CD8-positive, alpha-beta memory T cell (primary cell): Measurements from ENCODE around the gene DAB2IP. TPM values are rescaled to one million over a fixed set of nuclear protein-coding genes. Genes with fewer than 3 reads are reported as not detected.

ENCODE experiments used
- CTCF ChIA-PET: fragments of 350-600 bp; sonication (Branson Sonifier 250); formaldehyde crosslinking; loops from one replicate; lab custom pipeline; 2021; ENCODE audit warnings: antibody characterized with exemption; lab: Charles Lee
- POLR2A ChIA-PET: fragments of 350-600 bp; sonication (Branson Sonifier 250); formaldehyde crosslinking; loops from one replicate; lab custom pipeline; 2021; ENCODE audit warnings: antibody characterized with exemption; lab: Charles Lee
- DNase-seq, 5 donors: peaks; one replicate each; pipeline versions ENCODE4 v3.0.0 to v3.0.0-alpha.2; 2020 to 2022; ENCODE audit warnings: mixed read lengths in 1 of 5
- H3K27ac ChIP-seq: one replicate; pipeline ENCODE4 v1.7.0; 2013; ENCODE audit warnings: low read depth, mild to moderate bottlenecking, low read length, moderate library complexity
- H3K27me3 ChIP-seq: 2 replicates; pipeline ENCODE4 v1.7.0; 2013; ENCODE audit warnings: low read length, mild to moderate bottlenecking; ENCODE audit not compliant: insufficient read depth, poor library complexity, severe bottlenecking
- H3K36me3 ChIP-seq: 2 replicates; pipeline ENCODE4 v1.7.0; 2013; ENCODE audit warnings: mild to moderate bottlenecking, low read length, moderate library complexity; ENCODE audit not compliant: insufficient read depth
- H3K4me1 ChIP-seq: 2 replicates; pipeline ENCODE4 v1.7.0; 2013; ENCODE audit warnings: mild to moderate bottlenecking, low read length, moderate library complexity; ENCODE audit not compliant: insufficient read depth
- H3K4me3 ChIP-seq: 2 replicates; pipeline ENCODE4 v1.7.0; 2013; ENCODE audit warnings: mild to moderate bottlenecking, low read length
- H3K9me3 ChIP-seq: 2 replicates; pipeline ENCODE4 v1.7.0; 2013; ENCODE audit warnings: mild to moderate bottlenecking, low read length
- H3K27ac Mint-ChIP-seq, 8 donors: one replicate each; pipeline ENCODE4 v1.8.0; 2020 to 2021; ENCODE audit warnings: mixed read lengths in 8 of 8, mild to moderate bottlenecking in 6 of 8, inconsistent platforms in 3 of 8, moderate library complexity in 3 of 8
- H3K27me3 Mint-ChIP-seq, 2 donors: one replicate each; pipeline ENCODE4 v1.8.0; 2020 to 2021; ENCODE audit warnings: mixed read lengths in 2 of 2, mild to moderate bottlenecking in 1 of 2, moderate library complexity in 1 of 2
- H3K36me3 Mint-ChIP-seq, 3 donors: one replicate each; pipeline ENCODE4 v1.8.0; 2020 to 2021; ENCODE audit warnings: mixed read lengths in 3 of 3, inconsistent platforms in 1 of 3, mild to moderate bottlenecking in 1 of 3
- H3K4me1 Mint-ChIP-seq, 3 donors: one replicate each; pipeline ENCODE4 v1.8.0; 2020 to 2021; ENCODE audit warnings: mixed read lengths in 3 of 3, inconsistent platforms in 1 of 3, mild to moderate bottlenecking in 1 of 3
- H3K4me3 Mint-ChIP-seq, 7 donors: one replicate each; pipeline ENCODE4 v1.8.0; 2020 to 2021; ENCODE audit warnings: mixed read lengths in 7 of 7, mild to moderate bottlenecking in 6 of 7, moderate library complexity in 4 of 7, inconsistent platforms in 2 of 7
- H3K9me3 Mint-ChIP-seq, 5 donors: one replicate each; pipeline ENCODE4 v1.8.0; 2020 to 2022; ENCODE audit warnings: mixed read lengths in 5 of 5, mild to moderate bottlenecking in 3 of 5, moderate library complexity in 2 of 5, inconsistent platforms in 1 of 5
- polyA plus RNA-seq: library from polyadenylated mRNA; unstranded; fragments of 300-500 nt; fragmentation: Illumina TruSeq; gene quantifications from one replicate; pipeline ENCODE4 v1.2.3, GENCODE V29; 2021
- total RNA-seq, 2 experiments: library from RNA; stranded (reverse); gene quantifications; one replicate each; pipeline ENCODE4 v1.2.3, GENCODE V29; 2021

Gene DAB2IP
- total and polyA plus RNA-seq, 3 experiments from 2014 or later, result 0.15 to 0.41 (median 0.27) TPM

GRCh38 chr9:121658166-121658565, 6.7 kb downstream of the DAB2IP start:
- no peak overlapping the region for H3K4me3 Mint-ChIP-seq
- Histone ChIP-seq H3K27ac (no peak overlapping the region), H3K9me3 (no peaks in the 10 kb centered on the region), H3K36me3 (no peaks in the 10 kb centered on the region), H3K27me3 (peaks cover 27% of the 10 kb centered on the region), H3K4me1 (no peaks in the 10 kb centered on the region), H3K4me3 (no peak overlapping the region)
- DNase-seq, result no peak
- H3K9me3 Mint-ChIP-seq, result no peaks in the 10 kb centered on the region
- H3K27ac Mint-ChIP-seq, result no peak overlapping the region
- peaks cover 30 to 72% of the 10 kb centered on the region in 2 donors for H3K27me3 Mint-ChIP-seq
- ChIA-PET POLR2A (no interaction called here), CTCF (no interaction called here)
- H3K4me1 Mint-ChIP-seq, result no peaks in the 10 kb centered on the region
- H3K36me3 Mint-ChIP-seq, result peaks cover 0 to 4% (median 0%) of the 10 kb centered on the region in 3 donors

GRCh38 chr9:121658591-121658990, 7.2 kb downstream of the DAB2IP start:
- Mint-ChIP-seq H3K27me3 (peaks cover 29 to 70% of the 10 kb centered on the region in 2 donors), H3K9me3 (no peaks in the 10 kb centered on the region), H3K4me3 (no peak overlapping the region), H3K27ac (no peak overlapping the region), H3K4me1 (no peaks in the 10 kb centered on the region), H3K36me3 (peaks cover 0 to 3% (median 0%) of the 10 kb centered on the region in 3 donors)
- Histone ChIP-seq H3K4me3 (no peak overlapping the region), H3K27me3 (peaks cover 23% of the 10 kb centered on the region), H3K4me1 (no peaks in the 10 kb centered on the region), H3K27ac (no peak overlapping the region), H3K9me3 (no peaks in the 10 kb centered on the region), H3K36me3 (no peaks in the 10 kb centered on the region)
- CTCF ChIA-PET, result no interaction called here
- DNase-seq, result no peak
- POLR2A ChIA-PET, result no interaction called here

DNA sequence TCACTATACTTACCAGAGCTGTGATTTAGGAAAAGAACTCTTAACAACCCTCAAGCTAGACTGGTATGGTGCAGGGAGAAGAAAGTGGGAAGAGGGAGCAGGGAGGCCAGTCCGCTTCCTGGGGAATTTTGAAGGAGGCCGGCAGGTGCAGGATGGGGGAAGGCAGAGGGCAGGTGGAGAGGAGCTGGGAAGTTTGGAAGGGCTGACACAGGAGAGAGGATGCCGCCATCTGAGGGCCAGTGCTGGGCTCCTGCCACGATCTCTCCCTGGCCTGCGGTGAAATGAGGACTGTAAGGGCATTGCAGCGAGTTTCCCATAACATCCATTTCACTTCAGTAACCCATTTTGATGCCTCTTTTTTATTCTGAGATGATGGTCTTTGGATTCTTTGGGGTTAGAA, 8.9 kb downstream of the DAB2IP start:
- Histone ChIP-seq H3K4me3 (no peak overlapping the region), H3K9me3 (no peaks in the 10 kb centered on the region), H3K4me1 (no peaks in the 10 kb centered on the region), H3K27me3 (peaks cover 7% of the 10 kb centered on the region), H3K27ac (no peak overlapping the region), H3K36me3 (no peaks in the 10 kb centered on the region)
- POLR2A ChIA-PET, result no interaction called here
- Mint-ChIP-seq H3K27me3 (peaks cover 22 to 60% of the 10 kb centered on the region in 2 donors), H3K4me3 (no peak overlapping the region), H3K9me3 (no peaks in the 10 kb centered on the region), H3K36me3 (no peaks in the 10 kb centered on the region), H3K4me1 (no peaks in the 10 kb centered on the region), H3K27ac (no peak overlapping the region)
- CTCF ChIA-PET, result no interaction called here
- no peak for DNase-seq

DNA sequence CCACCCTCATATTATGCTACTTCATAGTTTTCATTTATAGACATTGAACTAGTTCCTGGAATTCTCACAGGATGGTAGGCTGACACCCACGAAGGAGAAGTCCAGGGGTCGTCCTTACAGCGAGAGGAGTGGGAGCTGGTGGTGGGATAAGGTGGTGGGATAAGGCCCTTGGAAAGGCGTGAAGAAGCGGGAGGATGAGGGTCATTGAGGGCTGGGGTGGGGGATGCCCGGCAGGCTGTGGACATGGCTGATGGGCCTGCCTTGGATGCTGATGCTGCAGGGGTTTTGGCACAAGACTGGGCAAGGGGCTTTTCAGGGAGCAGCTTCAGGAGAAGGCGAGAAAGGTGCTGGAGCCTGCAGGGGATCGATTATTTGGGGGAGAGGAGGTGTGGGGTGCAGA, 9.4 kb downstream of the DAB2IP start:
- no peaks in the 10 kb centered on the region for H3K4me1 ChIP-seq
- peaks cover 19 to 55% of the 10 kb centered on the region in 2 donors for H3K27me3 Mint-ChIP-seq
- H3K27ac ChIP-seq, result no peak overlapping the region
- ChIA-PET POLR2A (no interaction called here), CTCF (no interaction called here)
- H3K9me3 Mint-ChIP-seq, result no peaks in the 10 kb centered on the region
- no peaks in the 10 kb centered on the region for H3K4me1 Mint-ChIP-seq
- peaks cover 4% of the 10 kb centered on the region for H3K27me3 ChIP-seq
- no peak overlapping the region for H3K4me3 Mint-ChIP-seq
- no peaks in the 10 kb centered on the region for H3K36me3 Mint-ChIP-seq
- H3K36me3 ChIP-seq, result no peaks in the 10 kb centered on the region
- no peak for DNase-seq
- no peaks in the 10 kb centered on the region for H3K9me3 ChIP-seq
- no peak overlapping the region for H3K4me3 ChIP-seq
- peak overlapping the region in 1 of 8 donors; percentile 14 for H3K27ac Mint-ChIP-seq

- H3K4me1 Mint-ChIP-seq, result no peaks in the 10 kb centered on the region
- Histone ChIP-seq H3K9me3 (no peaks in the 10 kb centered on the region), H3K4me1 (no peaks in the 10 kb centered on the region), H3K4me3 (no peak overlapping the region), H3K27ac (no peak overlapping the region), H3K36me3 (no peaks in the 10 kb centered on the region), H3K27me3 (peaks cover 4% of the 10 kb centered on the region)
- H3K9me3 Mint-ChIP-seq, result no peaks in the 10 kb centered on the region
- H3K27me3 Mint-ChIP-seq, result peaks cover 19 to 58% of the 10 kb centered on the region in 2 donors
- DNase-seq, result no peak
- no peak overlapping the region for H3K4me3 Mint-ChIP-seq
- ChIA-PET POLR2A (no interaction called here), CTCF (no interaction called here)
- no peak overlapping the region for H3K27ac Mint-ChIP-seq
- no peaks in the 10 kb centered on the region for H3K36me3 Mint-ChIP-seq
Observed at GRCh38 chr9:121661328-121661727, 9.9 kb downstream of the DAB2IP start.

- H3K27ac ChIP-seq, result no peak overlapping the region
- ChIA-PET POLR2A (no interaction called here), CTCF (no interaction called here)
- Mint-ChIP-seq H3K27me3 (peaks cover 20 to 51% of the 10 kb centered on the region in 2 donors), H3K27ac (no peak overlapping the region), H3K4me3 (no peak overlapping the region), H3K4me1 (no peaks in the 10 kb centered on the region), H3K36me3 (no peaks in the 10 kb centered on the region), H3K9me3 (no peaks in the 10 kb centered on the region)
- H3K36me3 ChIP-seq, result no peaks in the 10 kb centered on the region
- peaks cover 4% of the 10 kb centered on the region for H3K27me3 ChIP-seq
- no peaks in the 10 kb centered on the region for H3K9me3 ChIP-seq
- no peak for DNase-seq
- H3K4me3 ChIP-seq, result no peak overlapping the region
- H3K4me1 ChIP-seq, result no peaks in the 10 kb centered on the region
Observed at GRCh38 chr9:121662359-121662758, 10.9 kb downstream of the DAB2IP start.

DNA sequence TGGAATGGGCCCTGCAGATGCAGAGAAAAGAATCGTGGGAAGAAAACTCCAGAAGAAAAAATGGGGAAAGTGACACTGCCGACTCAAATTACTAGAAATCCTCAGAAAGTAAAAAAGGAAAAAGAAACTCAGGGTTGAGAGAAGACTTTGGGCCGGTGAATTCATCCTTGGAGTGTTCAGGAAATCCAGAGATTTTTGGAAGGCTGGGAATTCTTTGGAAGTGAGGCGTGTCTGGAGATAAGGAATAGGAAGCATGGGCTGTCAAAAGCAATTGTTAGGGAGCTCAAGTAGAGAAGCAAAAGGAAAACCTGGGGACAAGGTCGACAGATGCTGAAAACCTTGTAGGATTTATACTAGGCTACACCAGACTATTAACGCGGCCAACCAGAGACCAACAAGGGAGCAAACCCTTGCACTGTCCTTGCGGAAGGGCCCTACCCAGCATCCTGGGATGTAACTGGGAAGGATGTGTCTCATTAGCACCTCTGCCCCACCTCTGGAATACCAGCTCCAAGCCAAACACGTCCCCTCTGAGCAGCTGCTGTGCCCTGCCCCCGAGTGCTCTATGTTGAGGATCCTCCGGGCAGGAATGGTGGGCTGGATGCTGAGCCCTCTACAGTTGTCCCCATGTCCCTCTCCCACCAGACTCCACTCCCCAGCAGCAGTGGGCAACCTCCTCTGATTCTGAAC, 11.6 kb downstream of the DAB2IP start:
- Histone ChIP-seq H3K36me3 (no peaks in the 10 kb centered on the region), H3K9me3 (no peaks in the 10 kb centered on the region), H3K4me1 (no peaks in the 10 kb centered on the region), H3K27ac (no peak overlapping the region), H3K4me3 (no peak overlapping the region), H3K27me3 (peaks cover 4% of the 10 kb centered on the region)
- CTCF ChIA-PET, result no interaction called here
- no peaks in the 10 kb centered on the region for H3K4me1 Mint-ChIP-seq
- no peak for DNase-seq
- no peaks in the 10 kb centered on the region for H3K36me3 Mint-ChIP-seq
- no peak overlapping the region for H3K4me3 Mint-ChIP-seq
- H3K9me3 Mint-ChIP-seq, result no peaks in the 10 kb centered on the region
- no peak overlapping the region for H3K27ac Mint-ChIP-seq
- H3K27me3 Mint-ChIP-seq, result peaks cover 18 to 49% of the 10 kb centered on the region in 2 donors
- POLR2A ChIA-PET, result no interaction called here

GRCh38 chr9:121663591-121663990, 12.2 kb downstream of the DAB2IP start:
- H3K4me3 Mint-ChIP-seq, result no peak overlapping the region
- DNase-seq, result no peak
- Histone ChIP-seq H3K27ac (no peak overlapping the region), H3K27me3 (peaks cover under 1% of the 10 kb centered on the region), H3K36me3 (no peaks in the 10 kb centered on the region), H3K9me3 (no peaks in the 10 kb centered on the region), H3K4me1 (no peaks in the 10 kb centered on the region), H3K4me3 (no peak overlapping the region)
- POLR2A ChIA-PET, result no interaction called here
- H3K4me1 Mint-ChIP-seq, result no peaks in the 10 kb centered on the region
- H3K36me3 Mint-ChIP-seq, result no peaks in the 10 kb centered on the region
- CTCF ChIA-PET, result no interaction called here
- H3K9me3 Mint-ChIP-seq, result no peaks in the 10 kb centered on the region
- H3K27ac Mint-ChIP-seq, result no peak overlapping the region
- H3K27me3 Mint-ChIP-seq, result peaks cover 14 to 45% of the 10 kb centered on the region in 2 donors
